ENCODE data around the gene LARP6.
A peak's percentile ranks its signal among the peaks of the same experiment; 100 is the strongest.
"Not testable (repeated sequence)": the region's sequence is repeated elsewhere in the genome, so short reads cannot be mapped to it uniquely, and the experiment has no call there.

Gene LARP6

GRCh38 chr15:70829371-70830166 lies 24.4 kb downstream of the LARP6 start:
- DNase-seq = no peak

- DNase-seq = no peak
These were observed 26.2 kb downstream of the LARP6 start for GRCh38 chr15:70827721-70828120.

- DNase-seq = peak; percentile 9
These were observed 27.3 kb downstream of the LARP6 start for GRCh38 chr15:70826634-70827033.

GRCh38 chr15:70825841-70826240 lies 28.1 kb downstream of the LARP6 start:
- no peak for DNase-seq

- no peak for DNase-seq
These were observed 30.8 kb downstream of the LARP6 start for GRCh38 chr15:70823196-70823595.

GRCh38 chr15:70820214-70820613 lies 33.7 kb downstream of the LARP6 start:
- DNase-seq = no peak

GRCh38 chr15:70818580-70818979 lies 35.4 kb downstream of the LARP6 start:
- DNase-seq = no peak

GRCh38 chr15:70817266-70817665 lies 36.7 kb downstream of the LARP6 start:
- DNase-seq = no peak

- no peak for DNase-seq
These were observed 38.4 kb downstream of the LARP6 start for GRCh38 chr15:70815604-70816003.

- DNase-seq = not testable (repeated sequence)
These were observed 38.9 kb downstream of the LARP6 start for GRCh38 chr15:70815011-70815410.

- DNase-seq = no peak
These were observed 41.1 kb downstream of the LARP6 start for GRCh38 chr15:70812827-70813364.

GRCh38 chr15:70810916-70811578 lies 42.9 kb downstream of the LARP6 start:
- no peak for DNase-seq

- DNase-seq = peak; percentile 26
These were observed 46.8 kb downstream of the LARP6 start for GRCh38 chr15:70806992-70807712.

- not testable (repeated sequence) for DNase-seq
These were observed 49.6 kb downstream of the LARP6 start for GRCh38 chr15:70804388-70804787.

- no peak for DNase-seq
These were observed 51.3 kb downstream of the LARP6 start for GRCh38 chr15:70802629-70803028.

GRCh38 chr15:70801109-70801508 lies 52.8 kb downstream of the LARP6 start:
- no peak for DNase-seq

GRCh38 chr15:70799667-70800450 lies 54.1 kb downstream of the LARP6 start:
- no peak for DNase-seq

- no peak for DNase-seq
These were observed 56.5 kb downstream of the LARP6 start for GRCh38 chr15:70797464-70797863.

- DNase-seq = no peak
These were observed 57.2 kb downstream of the LARP6 start for GRCh38 chr15:70796516-70797310.

GRCh38 chr15:70795311-70795665 lies 58.7 kb downstream of the LARP6 start:
- no peak for DNase-seq

- DNase-seq = no peak
These were observed 59.2 kb downstream of the LARP6 start for GRCh38 chr15:70794596-70795310.

Measured in CD4-positive, alpha-beta T cell treated with Interferon gamma for 1 hour (primary cell).